Stimulated activated effector memory CD8-positive, alpha-beta T cell treated with anti-CD3 and anti-CD28 coated beads, Interleukin-12 subunit alpha, Interleukin-12 subunit beta, amount 100 ng/mL, for 72 hours (primary cell): ENCODE results near the gene PFKM.

ENCODE experiments used
- ATAC-seq: fragments of 150-1000 bp; cut with Tn5 transposase; 2 replicates; pipeline ENCODE4 v1.10.0; 2021
- DNase-seq, 2 donors: peaks; one replicate each; pipeline ENCODE4 v3.0.0; 2021 to 2022; ENCODE audit warnings: low spot score in 2 of 2
- H3K27ac Mint-ChIP-seq: one replicate; pipeline ENCODE4 v1.8.0; 2022; ENCODE audit warnings: mild to moderate bottlenecking, mixed read lengths
- H3K36me3 Mint-ChIP-seq: one replicate; pipeline ENCODE4 v1.8.0; 2022; ENCODE audit warnings: mild to moderate bottlenecking, mixed read lengths
- H3K4me1 Mint-ChIP-seq: one replicate; pipeline ENCODE4 v1.8.0; 2022; ENCODE audit warnings: mixed read lengths
- H3K4me3 Mint-ChIP-seq: one replicate; pipeline ENCODE4 v1.8.0; 2022; ENCODE audit warnings: mild to moderate bottlenecking, mixed read lengths
- H3K9me3 Mint-ChIP-seq: one replicate; pipeline ENCODE4 v1.8.0; 2022; ENCODE audit warnings: mixed read lengths

Gene PFKM

DNA sequence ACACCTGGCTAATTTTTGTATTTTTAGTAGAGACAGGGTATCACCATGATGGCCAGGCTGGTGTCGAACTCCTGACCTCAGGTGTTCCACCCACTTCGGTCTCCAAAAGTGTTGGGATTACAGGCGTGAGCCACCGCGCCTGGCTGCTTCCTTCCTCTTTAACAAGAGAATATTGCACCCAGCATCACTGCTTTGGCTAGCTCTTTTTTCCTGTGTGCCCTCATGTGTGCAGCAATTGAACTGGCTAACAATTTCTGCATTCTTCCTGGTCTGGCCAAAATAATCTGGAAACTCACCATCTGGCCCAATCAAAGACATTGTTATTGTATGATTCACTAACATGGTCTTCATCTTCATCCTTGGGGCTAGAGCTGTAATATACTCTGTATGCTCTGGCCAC is 40.9 kb downstream of the PFKM start:
- no peak overlapping the region for H3K4me3 Mint-ChIP-seq
- H3K4me1 Mint-ChIP-seq = peaks cover 17% of the 10 kb centered on the region
- no peak for DNase-seq
- no peak overlapping the region for H3K27ac Mint-ChIP-seq
- H3K9me3 Mint-ChIP-seq = no peaks in the 10 kb centered on the region
- ATAC-seq = no peak
- peaks cover 14% of the 10 kb centered on the region for H3K36me3 Mint-ChIP-seq

DNA sequence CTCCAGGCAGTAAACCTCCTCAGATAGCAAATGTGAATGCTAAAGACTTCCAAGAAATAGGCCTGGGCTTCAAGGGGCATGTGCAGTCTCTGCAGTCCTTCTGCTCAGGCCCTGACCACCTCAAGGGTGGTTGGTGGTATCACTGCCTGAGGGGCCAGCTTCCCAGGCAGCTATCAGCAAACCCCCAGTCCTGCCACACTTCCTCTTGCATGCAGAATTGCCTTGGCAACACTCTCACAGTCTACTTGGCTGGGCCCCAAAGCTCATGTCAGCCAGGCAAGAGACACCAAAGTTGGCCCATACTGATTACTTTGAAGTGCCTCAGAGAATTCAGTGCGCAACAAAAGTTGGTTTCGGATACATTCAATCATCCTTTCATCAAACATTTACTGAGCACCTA is 41.6 kb downstream of the PFKM start:
- peaks cover 17% of the 10 kb centered on the region for H3K4me1 Mint-ChIP-seq
- no peak for ATAC-seq
- no peak overlapping the region for H3K4me3 Mint-ChIP-seq
- DNase-seq = no peak
- H3K27ac Mint-ChIP-seq = no peak overlapping the region
- H3K36me3 Mint-ChIP-seq = peaks cover 14% of the 10 kb centered on the region
- H3K9me3 Mint-ChIP-seq = no peaks in the 10 kb centered on the region

DNA sequence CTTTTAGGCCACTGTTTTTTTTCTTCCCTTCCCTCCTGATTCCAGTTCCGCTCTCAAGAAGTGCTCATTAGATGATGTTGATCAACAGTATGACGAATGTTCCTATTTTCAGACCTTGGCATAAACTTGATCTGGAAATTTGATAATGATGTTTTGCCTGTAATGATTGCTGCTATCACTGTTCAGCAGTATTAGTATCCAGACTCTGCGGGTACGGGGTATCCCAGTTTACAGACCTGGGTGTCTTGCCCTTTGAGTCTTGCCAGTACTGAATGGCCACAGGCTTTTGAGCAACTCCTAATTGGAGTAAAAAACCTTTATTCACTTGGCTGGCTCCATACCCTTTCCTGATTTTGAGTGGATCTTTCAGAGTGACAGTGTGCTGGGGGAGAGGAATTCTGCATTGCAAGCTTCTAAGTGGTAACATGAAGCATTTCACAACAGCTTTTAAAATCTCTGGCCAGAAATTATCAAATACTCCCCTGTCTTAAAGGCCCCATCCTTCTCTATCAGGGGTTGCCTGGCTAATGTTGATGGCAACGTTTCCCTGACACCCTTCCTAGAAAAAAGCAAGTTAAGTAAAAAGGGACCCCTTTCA is 44.1 kb downstream of the PFKM start:
- H3K9me3 Mint-ChIP-seq = no peaks in the 10 kb centered on the region
- no peak for ATAC-seq

DNA sequence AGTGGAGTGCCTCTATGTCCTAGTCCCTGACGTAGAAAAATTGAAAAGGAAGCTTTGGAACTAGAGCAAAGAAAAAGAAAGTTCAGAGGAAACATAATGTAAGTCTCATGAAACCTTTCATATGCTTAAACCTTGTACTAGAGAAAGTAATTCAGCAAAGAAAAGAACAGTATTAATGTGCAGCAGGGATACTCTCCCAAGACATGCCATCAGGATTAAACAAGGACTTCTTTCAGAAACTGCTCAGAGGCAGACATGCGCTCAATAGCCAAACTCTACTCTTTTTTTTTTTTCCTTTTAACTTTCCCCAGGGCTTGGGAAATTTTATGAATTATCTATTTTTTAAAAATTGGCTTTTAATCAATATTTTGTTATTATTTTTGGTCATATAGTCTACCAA is 45.3 kb downstream of the PFKM start:
- Mint-ChIP-seq H3K9me3 (no peaks in the 10 kb centered on the region), H3K27ac (no peak overlapping the region), H3K4me1 (no peaks in the 10 kb centered on the region), H3K36me3 (no peaks in the 10 kb centered on the region), H3K4me3 (no peak overlapping the region)
- DNase-seq (no peak), ATAC-seq (no peak)

More for the DNA sequence above, 44.1 kb downstream of the PFKM start:
- H3K27ac Mint-ChIP-seq = no peak overlapping the region
- H3K4me3 Mint-ChIP-seq = no peak overlapping the region
- peaks cover 6% of the 10 kb centered on the region for H3K4me1 Mint-ChIP-seq
- H3K36me3 Mint-ChIP-seq = no peaks in the 10 kb centered on the region
- no peak for DNase-seq

DNA sequence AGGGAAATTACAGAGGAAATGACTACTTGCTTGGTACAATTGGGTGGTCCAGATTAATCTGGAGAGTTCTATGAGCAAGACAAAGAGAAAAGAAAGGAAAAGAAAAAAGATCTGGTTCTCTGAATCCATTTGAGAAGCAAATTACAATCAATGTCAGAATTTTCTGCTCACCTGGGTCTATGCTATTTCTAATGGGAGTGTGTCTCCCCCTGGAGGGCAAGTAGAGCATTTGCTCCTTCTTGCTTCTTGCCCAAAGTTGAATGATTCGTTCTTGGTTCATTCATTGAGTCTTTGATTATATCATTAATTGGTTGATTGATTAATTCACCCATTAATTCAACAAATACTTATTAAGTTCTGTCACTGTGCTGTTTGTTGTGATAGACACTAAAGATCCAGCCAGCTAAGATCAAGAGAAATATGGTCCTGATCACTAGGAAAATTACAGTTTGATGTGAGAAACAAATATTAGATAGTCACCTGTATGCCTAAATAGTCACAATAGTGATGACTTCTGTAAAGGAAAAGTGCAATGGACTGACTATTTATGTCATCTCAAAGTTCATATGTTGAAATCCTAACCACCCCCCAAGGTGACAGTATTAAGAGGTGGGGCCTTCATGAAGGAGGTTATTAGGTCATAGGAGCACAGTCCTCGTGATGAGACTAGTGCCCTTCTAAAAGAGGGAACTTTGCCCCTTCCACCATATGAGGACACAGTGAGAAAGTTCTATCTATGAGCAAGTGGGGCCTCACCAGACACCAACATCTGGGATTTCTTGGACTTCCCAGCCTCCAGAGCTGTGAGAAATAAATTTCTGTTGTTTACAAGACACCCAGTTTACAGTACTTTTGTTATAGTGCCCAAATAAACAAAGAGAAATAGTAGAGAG is 46.2 kb downstream of the PFKM start:
- peak; percentile 60 for ATAC-seq
- Mint-ChIP-seq H3K4me3 (no peak overlapping the region), H3K9me3 (no peaks in the 10 kb centered on the region), H3K27ac (no peak overlapping the region), H3K4me1 (no peaks in the 10 kb centered on the region), H3K36me3 (no peaks in the 10 kb centered on the region)
- peak in 1 of 2 donors; percentile 38 for DNase-seq

DNA sequence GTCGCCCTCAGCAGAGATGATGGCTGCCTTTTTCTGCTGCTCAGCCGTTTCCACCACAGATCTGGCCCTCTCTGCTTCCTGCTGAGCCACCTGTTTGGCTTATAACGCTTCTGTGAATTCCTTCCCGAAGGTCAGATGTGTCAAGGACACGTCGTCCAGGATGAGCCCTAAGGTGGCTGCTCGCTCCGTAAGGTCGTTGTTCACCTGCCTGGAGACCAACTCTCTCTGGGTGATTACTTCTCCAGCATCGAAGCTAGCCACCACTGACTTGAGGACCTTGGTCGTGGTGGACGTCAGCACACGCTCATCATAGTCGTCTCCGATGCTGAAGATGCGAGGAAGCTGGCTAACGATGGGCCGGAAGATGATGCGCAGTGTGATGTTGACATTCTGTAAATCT is 49.8 kb downstream of the PFKM start:
- no peak for DNase-seq

DNA sequence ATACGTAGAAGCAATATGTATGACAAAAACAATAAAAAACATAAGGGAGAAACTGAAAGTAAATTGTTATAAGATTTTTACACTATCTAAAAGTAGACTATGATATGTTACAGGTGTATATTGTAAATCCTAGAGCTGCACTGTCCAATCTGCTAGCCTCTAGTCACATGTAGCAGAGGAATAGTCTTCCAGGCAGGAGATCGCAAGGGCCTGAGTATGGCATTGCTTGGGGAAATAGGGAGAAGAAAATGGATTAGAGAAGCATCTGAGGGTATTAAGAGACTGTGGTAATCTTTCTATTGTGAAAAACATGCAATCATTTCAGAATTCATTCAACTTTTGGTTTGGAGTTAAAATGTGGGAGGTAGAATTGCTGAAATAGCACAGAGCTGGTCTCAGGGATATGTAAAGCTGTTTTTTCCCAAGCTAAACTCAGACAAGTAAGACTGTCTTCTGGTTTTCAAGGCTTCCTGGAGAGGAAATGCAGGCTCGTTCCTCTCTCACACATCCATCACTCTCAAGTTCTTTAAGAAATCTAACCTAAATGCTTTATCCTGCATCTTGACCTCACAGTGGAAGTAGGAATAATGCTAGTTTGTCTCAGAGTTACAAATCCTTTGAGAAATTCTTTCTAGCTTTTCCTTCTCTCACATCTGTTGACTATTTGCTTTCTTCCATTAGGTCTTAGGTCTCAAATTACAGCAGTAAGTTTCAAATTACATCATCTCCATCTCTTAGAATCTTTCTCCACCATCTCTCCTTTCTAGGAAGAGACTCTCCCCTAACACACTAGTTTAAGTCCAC is 56.7 kb downstream of the PFKM start:
- Mint-ChIP-seq H3K4me1 (peaks cover 11% of the 10 kb centered on the region), H3K27ac (no peak overlapping the region), H3K36me3 (no peaks in the 10 kb centered on the region), H3K4me3 (peak overlapping the region; percentile 3), H3K9me3 (no peaks in the 10 kb centered on the region)
- no peak for ATAC-seq
- no peak for DNase-seq

More for the DNA sequence above, 49.8 kb downstream of the PFKM start:
- no peak overlapping the region for H3K27ac Mint-ChIP-seq
- H3K4me1 Mint-ChIP-seq = no peaks in the 10 kb centered on the region
- ATAC-seq = no peak
- H3K36me3 Mint-ChIP-seq = no peaks in the 10 kb centered on the region
- H3K9me3 Mint-ChIP-seq = no peaks in the 10 kb centered on the region
- H3K4me3 Mint-ChIP-seq = no peak overlapping the region

DNA sequence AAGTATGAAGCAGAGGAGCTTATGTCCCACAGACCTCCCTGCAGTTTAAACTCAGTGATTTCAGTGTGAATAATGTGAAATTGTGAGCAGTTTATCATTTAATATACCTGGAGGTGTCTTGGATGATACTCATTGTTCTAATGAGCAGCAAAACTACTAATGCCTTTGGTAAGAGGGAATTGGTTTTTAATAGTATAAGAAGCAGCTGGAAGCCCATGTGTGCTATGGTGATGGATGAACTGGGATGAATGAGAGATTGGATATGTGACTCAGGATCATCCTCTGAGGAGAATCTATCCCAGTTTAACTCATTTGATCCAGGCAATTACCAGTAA is 57.2 kb downstream of the PFKM start:
- Mint-ChIP-seq H3K4me1 (peaks cover 11% of the 10 kb centered on the region), H3K9me3 (no peaks in the 10 kb centered on the region), H3K36me3 (no peaks in the 10 kb centered on the region), H3K27ac (no peak overlapping the region), H3K4me3 (no peak overlapping the region)
- DNase-seq (no peak), ATAC-seq (no peak)

DNA sequence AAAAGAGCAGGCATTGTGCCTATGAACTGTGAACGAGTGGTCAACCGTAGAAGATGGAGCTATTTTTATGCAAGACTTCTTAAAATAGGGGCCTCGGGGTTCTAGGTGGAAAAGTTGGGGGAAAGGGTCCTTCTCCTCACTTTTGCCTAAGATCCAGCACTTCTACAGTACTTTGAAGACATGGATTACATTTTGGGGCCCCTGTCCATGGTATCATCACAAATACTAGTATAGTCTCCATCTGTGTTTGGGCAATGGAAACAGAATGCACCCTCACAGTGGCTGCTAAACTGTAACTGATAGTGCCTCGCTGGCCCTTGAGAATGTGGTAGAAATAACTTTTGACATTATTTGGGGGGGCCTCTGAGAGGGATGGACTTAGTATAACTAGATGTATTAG is 58.8 kb downstream of the PFKM start:
- Mint-ChIP-seq H3K4me1 (peaks cover 20% of the 10 kb centered on the region), H3K27ac (no peak overlapping the region), H3K36me3 (no peaks in the 10 kb centered on the region), H3K9me3 (no peaks in the 10 kb centered on the region), H3K4me3 (no peak overlapping the region)
- DNase-seq = no peak
- no peak for ATAC-seq

DNA sequence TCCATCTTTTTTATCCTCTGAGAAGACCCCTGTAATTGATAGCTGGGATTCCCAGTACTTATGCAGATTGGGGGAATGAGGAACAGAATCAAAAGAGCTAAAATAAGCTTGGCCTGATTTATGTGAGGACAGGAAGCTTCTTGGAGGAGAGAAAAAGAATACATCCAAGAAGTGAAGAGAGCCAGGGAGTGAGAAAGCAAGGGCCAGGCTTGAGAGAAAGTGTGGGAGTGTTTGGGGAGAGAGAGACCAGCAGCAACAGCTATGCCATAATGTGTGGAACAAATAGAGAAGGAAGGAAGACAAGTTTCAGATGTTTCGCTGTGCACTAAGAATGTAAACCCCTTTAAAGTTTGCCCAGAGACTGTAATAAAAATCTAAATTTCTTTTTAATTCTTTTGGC is 60.3 kb downstream of the PFKM start:
- DNase-seq = no peak
- H3K4me3 Mint-ChIP-seq = no peak overlapping the region
- ATAC-seq = no peak
- H3K36me3 Mint-ChIP-seq = no peaks in the 10 kb centered on the region
- no peaks in the 10 kb centered on the region for H3K9me3 Mint-ChIP-seq
- peaks cover 20% of the 10 kb centered on the region for H3K4me1 Mint-ChIP-seq
- no peak overlapping the region for H3K27ac Mint-ChIP-seq

DNA sequence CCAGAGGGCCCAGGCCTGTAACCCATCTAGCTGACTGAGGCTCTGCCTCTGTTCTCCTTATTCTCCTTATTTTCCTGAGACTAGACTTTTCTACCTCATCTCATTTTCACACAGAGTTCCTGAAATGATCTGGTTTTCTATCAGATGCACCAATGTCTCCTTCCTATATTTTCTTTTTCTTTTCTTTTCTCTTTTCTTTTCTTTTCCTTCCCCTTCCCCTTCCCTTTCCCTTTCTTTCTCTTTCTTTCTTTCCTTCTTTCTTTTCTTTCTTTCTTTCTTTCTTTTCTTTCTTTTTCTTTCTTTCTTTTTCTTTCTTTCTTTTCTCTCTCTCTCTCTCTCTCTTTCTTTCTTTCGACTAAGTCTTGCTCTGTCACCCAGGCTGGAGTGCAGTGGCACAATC is 61.3 kb downstream of the PFKM start:
- Mint-ChIP-seq H3K4me1 (peaks cover 19% of the 10 kb centered on the region), H3K9me3 (no peaks in the 10 kb centered on the region), H3K4me3 (no peak overlapping the region), H3K36me3 (no peaks in the 10 kb centered on the region), H3K27ac (no peak overlapping the region)
- DNase-seq (no peak), ATAC-seq (no peak)

DNA sequence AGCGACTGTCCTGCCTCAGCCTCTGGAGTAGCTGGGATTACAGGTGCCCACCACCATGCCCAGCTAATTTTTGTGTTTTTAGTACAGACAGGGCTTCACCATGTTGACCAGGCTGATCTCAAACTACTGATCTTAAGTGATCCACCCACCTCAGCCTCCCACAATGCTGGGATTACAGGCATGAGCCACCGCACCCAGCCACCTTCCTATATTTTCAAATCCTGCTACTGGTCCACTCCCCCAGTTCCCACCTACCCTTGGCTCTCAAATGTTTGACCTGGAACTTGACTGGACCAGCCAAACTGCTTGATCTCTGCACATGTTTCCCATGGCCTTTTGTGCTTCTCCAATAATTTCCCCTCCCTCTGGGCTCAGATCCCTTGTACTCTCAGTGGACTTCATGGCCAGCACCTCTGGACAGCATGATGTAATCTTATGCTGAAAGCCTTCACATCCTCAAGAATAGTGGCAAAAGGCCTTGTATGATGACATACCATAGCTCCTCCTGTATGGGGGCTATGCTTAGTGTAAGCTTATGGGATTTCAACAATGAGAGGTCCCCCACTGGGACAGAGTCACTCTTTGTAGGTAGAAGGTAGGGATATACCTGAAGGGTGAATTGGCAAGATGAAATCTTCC is 61.8 kb downstream of the PFKM start:
- Mint-ChIP-seq H3K27ac (peak overlapping the region; percentile 2), H3K4me3 (no peak overlapping the region), H3K36me3 (no peaks in the 10 kb centered on the region), H3K4me1 (peaks cover 19% of the 10 kb centered on the region), H3K9me3 (no peaks in the 10 kb centered on the region)
- DNase-seq = no peak
- ATAC-seq = no peak

DNA sequence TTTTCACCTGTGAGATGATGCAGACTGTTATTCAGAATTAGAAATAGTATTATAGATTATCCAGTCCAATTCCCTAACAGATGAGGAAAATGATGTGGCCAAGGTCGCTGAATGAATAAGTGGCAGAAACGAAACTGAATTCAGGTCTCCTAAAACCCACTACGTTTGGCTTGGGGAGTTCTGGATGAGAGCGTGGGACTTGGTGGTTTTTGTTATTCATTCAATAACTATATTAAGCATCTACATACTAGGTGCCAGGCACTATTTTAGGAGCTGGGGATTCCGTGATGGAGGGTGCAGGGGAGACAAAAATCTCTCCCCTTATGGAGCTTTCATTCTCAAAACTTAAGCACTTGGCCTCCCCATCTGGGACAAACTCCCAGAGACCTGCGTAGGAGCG is 63.5 kb downstream of the PFKM start:
- Mint-ChIP-seq H3K4me1 (peaks cover 21% of the 10 kb centered on the region), H3K9me3 (no peaks in the 10 kb centered on the region), H3K36me3 (no peaks in the 10 kb centered on the region), H3K4me3 (peak overlapping the region; percentile 86), H3K27ac (no peak overlapping the region)
- ATAC-seq (peak; percentile 24), DNase-seq (no peak)

DNA sequence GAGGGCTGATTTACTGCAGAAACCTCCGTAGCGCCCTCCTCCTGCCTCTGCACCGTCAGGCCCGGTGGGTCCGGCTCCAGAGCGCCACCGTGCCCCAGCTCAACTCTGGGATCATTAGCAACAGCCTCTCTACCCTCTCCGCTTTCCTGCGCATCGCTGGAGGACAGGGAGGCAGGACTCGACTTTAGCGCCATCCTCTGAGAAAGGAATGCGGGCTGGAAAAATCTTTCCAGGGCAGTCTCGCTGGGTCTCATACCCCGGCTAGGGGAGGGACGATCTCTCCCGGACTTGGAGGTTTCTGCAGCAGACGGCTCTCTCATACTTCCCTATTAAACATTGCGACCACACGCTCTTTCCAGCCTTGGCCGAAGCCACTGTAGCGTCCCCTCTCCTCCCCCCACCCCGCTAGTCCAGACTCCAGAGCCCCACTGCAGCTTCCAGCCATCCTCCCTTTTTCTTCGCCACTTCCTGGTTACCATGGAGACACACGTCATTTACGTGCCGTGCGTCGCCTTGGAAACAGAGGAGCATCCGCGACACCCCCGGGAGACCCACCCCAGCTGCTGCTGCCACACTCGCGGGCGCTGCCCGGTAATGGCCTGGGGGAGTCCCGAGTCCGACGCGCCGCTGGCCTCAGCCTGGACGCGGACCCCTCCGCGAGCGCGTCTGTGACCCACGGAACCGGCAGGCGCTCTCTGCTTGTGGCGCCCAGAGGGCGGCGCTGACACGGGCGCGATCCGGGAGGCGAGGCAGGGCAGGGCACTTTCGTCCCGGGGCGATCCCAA is 64.1 kb downstream of the PFKM start, which contains the start of gene CCDC184:
Gene CCDC184, plus strand, starts transcription at position 554 of the 785 bp plus-strand sequence. CDS start 479 bp downstream, outside the sequence.
- Mint-ChIP-seq H3K9me3 (no peaks in the 10 kb centered on the region), H3K36me3 (no peaks in the 10 kb centered on the region), H3K4me3 (peak within 1 kb of the TSS; percentile 86), H3K4me1 (peaks cover 21% of the 10 kb centered on the region), H3K27ac (peak within 1 kb of the TSS; percentile 67)
- DNase-seq (peak; percentile 54 to 87), ATAC-seq (peak; percentile 82)
